SK-N-SH (cell line): Measurements from ENCODE around the gene SRCIN1.

Source experiments
- EZH2phosphoT487 ChIP-seq: fragments of 200-600 bp; sonication (generic); IDR thresholded peaks from 2 replicates; pipeline ENCODE4 v1.6.1; 2017; ENCODE audit warnings: low read depth, mixed run types, mild to moderate bottlenecking, antibody characterized with exemption, moderate library complexity, borderline replicate concordance
- GABPA ChIP-seq: IDR thresholded peaks from 2 replicates; pipeline ENCODE4 v1.4.0; 2012; ENCODE audit warnings: low read depth, mild to moderate bottlenecking
- GATA2 ChIP-seq: sonication (generic); formaldehyde crosslinking; IDR thresholded peaks from 2 replicates; pipeline ENCODE4 v1.5.0; 2020; ENCODE audit warnings: mild to moderate bottlenecking, missing genetic modification reagents
- JUND ChIP-seq: IDR thresholded peaks from 2 replicates; pipeline ENCODE4 v1.4.0; 2012
- MAX ChIP-seq: IDR thresholded peaks from 2 replicates; pipeline ENCODE4 v1.4.0; 2012; ENCODE audit warnings: low read depth
- NRF1 ChIP-seq: IDR thresholded peaks from 2 replicates; pipeline ENCODE4 v1.6.1; 2012; ENCODE audit warnings: low read depth, mild to moderate bottlenecking, low read length
- RAD21 ChIP-seq: IDR thresholded peaks from 2 replicates; pipeline ENCODE4 v1.6.1; 2012; ENCODE audit warnings: mild to moderate bottlenecking, low read length
- RCOR1 ChIP-seq: fragments of 150-350 bp; IDR thresholded peaks from 2 replicates; pipeline ENCODE4 v1.6.1; 2017; ENCODE audit warnings: antibody characterized with exemption, low read length
- TAF1 ChIP-seq: IDR thresholded peaks from 2 replicates; pipeline ENCODE4 v1.6.1; 2012; ENCODE audit warnings: low read depth, mild to moderate bottlenecking, low read length, moderate library complexity, borderline replicate concordance
- TCF12 ChIP-seq: IDR thresholded peaks from 2 replicates; pipeline ENCODE4 v1.4.0; 2012
- USF1 ChIP-seq: IDR thresholded peaks from 2 replicates; pipeline ENCODE4 v1.4.0; 2012; ENCODE audit warnings: low read depth, borderline replicate concordance
- YY1 ChIP-seq: IDR thresholded peaks from 2 replicates; pipeline ENCODE4 v1.4.0; 2012; ENCODE audit warnings: low read depth, mild to moderate bottlenecking
- TF ChIP-seq, protein P1 (sequence below): fragments of 200-600 bp; sonication (generic); IDR thresholded peaks from 2 replicates; pipeline ENCODE4 v1.6.1; 2017; ENCODE audit warnings: antibody characterized with exemption, mild to moderate bottlenecking, moderate library complexity
- TF ChIP-seq, protein P2 (sequence below): IDR thresholded peaks from 2 replicates; pipeline ENCODE4 v1.6.1; 2012; ENCODE audit warnings: mild to moderate bottlenecking, low read depth, low read length, moderate library complexity

- TF ChIP-seq GABPA (no peak), JUND (no peak), NRF1 (no peak), TCF12 (no peak), TAF1 (no peak), GATA2 (CRISPR knock-in tag) (no peak), RAD21 (no peak), RCOR1 (no peak), YY1 (no peak), MAX (no peak), EZH2phosphoT487 (no peak), USF1 (no peak)
- TF ChIP-seq, protein P1, sequence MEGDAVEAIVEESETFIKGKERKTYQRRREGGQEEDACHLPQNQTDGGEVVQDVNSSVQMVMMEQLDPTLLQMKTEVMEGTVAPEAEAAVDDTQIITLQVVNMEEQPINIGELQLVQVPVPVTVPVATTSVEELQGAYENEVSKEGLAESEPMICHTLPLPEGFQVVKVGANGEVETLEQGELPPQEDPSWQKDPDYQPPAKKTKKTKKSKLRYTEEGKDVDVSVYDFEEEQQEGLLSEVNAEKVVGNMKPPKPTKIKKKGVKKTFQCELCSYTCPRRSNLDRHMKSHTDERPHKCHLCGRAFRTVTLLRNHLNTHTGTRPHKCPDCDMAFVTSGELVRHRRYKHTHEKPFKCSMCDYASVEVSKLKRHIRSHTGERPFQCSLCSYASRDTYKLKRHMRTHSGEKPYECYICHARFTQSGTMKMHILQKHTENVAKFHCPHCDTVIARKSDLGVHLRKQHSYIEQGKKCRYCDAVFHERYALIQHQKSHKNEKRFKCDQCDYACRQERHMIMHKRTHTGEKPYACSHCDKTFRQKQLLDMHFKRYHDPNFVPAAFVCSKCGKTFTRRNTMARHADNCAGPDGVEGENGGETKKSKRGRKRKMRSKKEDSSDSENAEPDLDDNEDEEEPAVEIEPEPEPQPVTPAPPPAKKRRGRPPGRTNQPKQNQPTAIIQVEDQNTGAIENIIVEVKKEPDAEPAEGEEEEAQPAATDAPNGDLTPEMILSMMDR, result no peak
- TF ChIP-seq, protein P2, sequence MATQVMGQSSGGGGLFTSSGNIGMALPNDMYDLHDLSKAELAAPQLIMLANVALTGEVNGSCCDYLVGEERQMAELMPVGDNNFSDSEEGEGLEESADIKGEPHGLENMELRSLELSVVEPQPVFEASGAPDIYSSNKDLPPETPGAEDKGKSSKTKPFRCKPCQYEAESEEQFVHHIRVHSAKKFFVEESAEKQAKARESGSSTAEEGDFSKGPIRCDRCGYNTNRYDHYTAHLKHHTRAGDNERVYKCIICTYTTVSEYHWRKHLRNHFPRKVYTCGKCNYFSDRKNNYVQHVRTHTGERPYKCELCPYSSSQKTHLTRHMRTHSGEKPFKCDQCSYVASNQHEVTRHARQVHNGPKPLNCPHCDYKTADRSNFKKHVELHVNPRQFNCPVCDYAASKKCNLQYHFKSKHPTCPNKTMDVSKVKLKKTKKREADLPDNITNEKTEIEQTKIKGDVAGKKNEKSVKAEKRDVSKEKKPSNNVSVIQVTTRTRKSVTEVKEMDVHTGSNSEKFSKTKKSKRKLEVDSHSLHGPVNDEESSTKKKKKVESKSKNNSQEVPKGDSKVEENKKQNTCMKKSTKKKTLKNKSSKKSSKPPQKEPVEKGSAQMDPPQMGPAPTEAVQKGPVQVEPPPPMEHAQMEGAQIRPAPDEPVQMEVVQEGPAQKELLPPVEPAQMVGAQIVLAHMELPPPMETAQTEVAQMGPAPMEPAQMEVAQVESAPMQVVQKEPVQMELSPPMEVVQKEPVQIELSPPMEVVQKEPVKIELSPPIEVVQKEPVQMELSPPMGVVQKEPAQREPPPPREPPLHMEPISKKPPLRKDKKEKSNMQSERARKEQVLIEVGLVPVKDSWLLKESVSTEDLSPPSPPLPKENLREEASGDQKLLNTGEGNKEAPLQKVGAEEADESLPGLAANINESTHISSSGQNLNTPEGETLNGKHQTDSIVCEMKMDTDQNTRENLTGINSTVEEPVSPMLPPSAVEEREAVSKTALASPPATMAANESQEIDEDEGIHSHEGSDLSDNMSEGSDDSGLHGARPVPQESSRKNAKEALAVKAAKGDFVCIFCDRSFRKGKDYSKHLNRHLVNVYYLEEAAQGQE, result no peak
Measured at GRCh38 chr17:38585918-38586529, 19.7 kb downstream of the SRCIN1 start.
